ENCODE data around the gene IRF2BP1. TPM values are rescaled to one million over a fixed set of nuclear protein-coding genes. Genes with fewer than 3 reads are reported as not detected.

The IRF2BP1 gene
- total and polyA plus RNA-seq, 2 of the 13 experiments (the other 11 are each of a cell fraction or from before 2014, with no cell fraction given), result 4.3 to 14.3 TPM

- TF ChIP-seq ZNF574 (CRISPR knock-in tag; IDR thresholded peaks at IDR 0.05) (peak; percentile 94), RERE (CRISPR knock-in tag; IDR thresholded peaks at IDR 0.05; ENCODE audit: low read depth) (no peak), ZBTB46 (CRISPR knock-in tag; IDR thresholded peaks at IDR 0.05; ENCODE audit: borderline replicate concordance) (no peak), ZSCAN9 (CRISPR knock-in tag; IDR thresholded peaks at IDR 0.05; ENCODE audit: borderline replicate concordance) (0 out of 2 replicates have a peak, but pooled peaks have one; percentile 46), WIZ (CRISPR knock-in tag; IDR thresholded peaks at IDR 0.05) (no peak), FOXO4 (CRISPR knock-in tag; conservative IDR thresholded peaks at IDR 0.05) (no peak), KAT8 (CRISPR knock-in tag; IDR thresholded peaks at IDR 0.05) (peak; percentile 54; the same call in 1 of the 2 replicates), HMG20B (CRISPR knock-in tag; conservative IDR thresholded peaks at IDR 0.05) (no peak), NFIB (CRISPR knock-in tag; IDR thresholded peaks at IDR 0.05; ENCODE audit: borderline replicate concordance) (no peak), GTF2F1 (IDR thresholded peaks at IDR 0.05; ENCODE audit: low read length) (no peak), ZNF180 (CRISPR knock-in tag; IDR thresholded peaks at IDR 0.05; ENCODE audit: borderline replicate concordance, low read depth) (no peak), THRA (CRISPR knock-in tag; IDR thresholded peaks at IDR 0.05; ENCODE audit: borderline replicate concordance) (peak; percentile 67; the same call in 1 of the 2 replicates), YY1 (IDR thresholded peaks at IDR 0.05; ENCODE audit: insufficient read depth, insufficient replicate concordance, low read depth, low read length) (peak; percentile 53), TEAD3 (CRISPR knock-in tag; optimal IDR thresholded peaks at IDR 0.05; ENCODE audit: borderline replicate concordance) (peak; percentile 50)
These were observed 41.8 kb upstream of the IRF2BP1 start (continued) for GRCh38 chr19:45927565-45928261.

Data from HepG2 (cell line).